PC-9 (cell line): ENCODE results near the gene ALAD.
"Not testable (repeated sequence)": the region's sequence is repeated elsewhere in the genome, so short reads cannot be mapped to it uniquely, and the experiment has no call there.

Experiments
- EZH2 ChIP-seq: fragments of 200-600 bp; sonication (generic); IDR thresholded peaks from 2 replicates; pipeline ENCODE4 v1.8.0; 2017; ENCODE audit warnings: antibody characterized with exemption, low read depth
- TF ChIP-seq, protein P1 (sequence below): fragments of 200-600 bp; sonication (generic); conservative IDR thresholded peaks from 2 replicates; pipeline ENCODE4 v1.6.1; 2017; ENCODE audit warnings: mixed run types, antibody characterized with exemption, mild to moderate bottlenecking, moderate library complexity

GRCh38 chr9:113379829-113380210 is 21.3 kb downstream of the ALAD start:
- TF ChIP-seq, protein P1, sequence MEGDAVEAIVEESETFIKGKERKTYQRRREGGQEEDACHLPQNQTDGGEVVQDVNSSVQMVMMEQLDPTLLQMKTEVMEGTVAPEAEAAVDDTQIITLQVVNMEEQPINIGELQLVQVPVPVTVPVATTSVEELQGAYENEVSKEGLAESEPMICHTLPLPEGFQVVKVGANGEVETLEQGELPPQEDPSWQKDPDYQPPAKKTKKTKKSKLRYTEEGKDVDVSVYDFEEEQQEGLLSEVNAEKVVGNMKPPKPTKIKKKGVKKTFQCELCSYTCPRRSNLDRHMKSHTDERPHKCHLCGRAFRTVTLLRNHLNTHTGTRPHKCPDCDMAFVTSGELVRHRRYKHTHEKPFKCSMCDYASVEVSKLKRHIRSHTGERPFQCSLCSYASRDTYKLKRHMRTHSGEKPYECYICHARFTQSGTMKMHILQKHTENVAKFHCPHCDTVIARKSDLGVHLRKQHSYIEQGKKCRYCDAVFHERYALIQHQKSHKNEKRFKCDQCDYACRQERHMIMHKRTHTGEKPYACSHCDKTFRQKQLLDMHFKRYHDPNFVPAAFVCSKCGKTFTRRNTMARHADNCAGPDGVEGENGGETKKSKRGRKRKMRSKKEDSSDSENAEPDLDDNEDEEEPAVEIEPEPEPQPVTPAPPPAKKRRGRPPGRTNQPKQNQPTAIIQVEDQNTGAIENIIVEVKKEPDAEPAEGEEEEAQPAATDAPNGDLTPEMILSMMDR = not testable (repeated sequence)
- TF ChIP-seq EZH2 = not testable (repeated sequence)
